ENCODE results near the gene OR52M1. TPM values are rescaled to one million over a fixed set of nuclear protein-coding genes. Genes with fewer than 3 reads are reported as not detected.

Gene OR52M1
- polyA plus RNA-seq, 4 donors, result not detected

GRCh38 chr11:4547416-4547815, 2.4 kb downstream of the OR52M1 start:
- peak overlapping the region in 1 of 3 donors; percentile 49 for H3K27ac ChIP-seq (ENCODE audit: low read depth in 1 of 3, low read length in 2 of 3)
- peaks cover 0 to 5% (median 0%) of the 10 kb centered on the region in 3 donors for H3K27me3 ChIP-seq (ENCODE audit: control insufficient read depth in 3 of 3, insufficient read depth in 3 of 3, low read length in 3 of 3)
- DNase-seq (no peak), FAIRE-seq (no peak)
- H3K4me3 ChIP-seq (ENCODE audit: low read depth in 1 of 3, low read length in 3 of 3), result no peak overlapping the region
- H3K9me3 ChIP-seq (ENCODE audit: control insufficient read depth in 2 of 2, insufficient read depth in 1 of 2, low read depth in 1 of 2, low read length in 1 of 2), result peaks cover 0 to 17% of the 10 kb centered on the region in 2 donors
- no peaks in the 10 kb centered on the region for H3K36me3 ChIP-seq (ENCODE audit: control insufficient read depth in 3 of 3, insufficient read depth in 2 of 3, low read depth in 1 of 3, low read length in 3 of 3)
- WGBS, 3 donors, result 75 to 78% (median 78%) methylated on average over 4 of the region's 4 CpGs
- peaks cover 0 to 7% (median 0%) of the 10 kb centered on the region in 3 donors for H3K4me1 ChIP-seq (ENCODE audit: control insufficient read depth in 3 of 3, insufficient read depth in 2 of 3, low read depth in 1 of 3, low read length in 2 of 3)

- Histone ChIP-seq H3K27ac (ENCODE audit: low read depth in 1 of 3, low read length in 2 of 3) (no peak overlapping the region), H3K9me3 (ENCODE audit: control insufficient read depth in 2 of 2, insufficient read depth in 1 of 2, low read depth in 1 of 2, low read length in 1 of 2) (peaks cover 0 to 29% of the 10 kb centered on the region in 2 donors), H3K36me3 (ENCODE audit: control insufficient read depth in 3 of 3, insufficient read depth in 2 of 3, low read depth in 1 of 3, low read length in 3 of 3) (no peaks in the 10 kb centered on the region), H3K4me1 (ENCODE audit: control insufficient read depth in 3 of 3, insufficient read depth in 2 of 3, low read depth in 1 of 3, low read length in 2 of 3) (peaks cover 0 to 7% (median 0%) of the 10 kb centered on the region in 3 donors), H3K4me3 (ENCODE audit: low read depth in 1 of 3, low read length in 3 of 3) (no peak overlapping the region), H3K27me3 (ENCODE audit: control insufficient read depth in 3 of 3, insufficient read depth in 3 of 3, low read length in 3 of 3) (peaks cover 0 to 5% (median 0%) of the 10 kb centered on the region in 3 donors)
- no peak for FAIRE-seq
- WGBS, 3 donors, result 81 to 82% (median 82%) methylated on average over 8 of the region's 8 CpGs
- DNase-seq, result peak; percentile 19 to 29
These were observed 6.5 kb downstream of the OR52M1 start for GRCh38 chr11:4551346-4551979.

GRCh38 chr11:4559527-4560440, 14.8 kb downstream of the OR52M1 start:
- Histone ChIP-seq H3K36me3 (ENCODE audit: control insufficient read depth in 3 of 3, insufficient read depth in 2 of 3, low read depth in 1 of 3, low read length in 3 of 3) (no peaks in the 10 kb centered on the region), H3K4me3 (ENCODE audit: low read depth in 1 of 3, low read length in 3 of 3) (no peak overlapping the region), H3K27me3 (ENCODE audit: control insufficient read depth in 3 of 3, insufficient read depth in 3 of 3, low read length in 3 of 3) (no peaks in the 10 kb centered on the region), H3K27ac (ENCODE audit: low read depth in 1 of 3, low read length in 2 of 3) (no peak overlapping the region), H3K9me3 (ENCODE audit: control insufficient read depth in 2 of 2, insufficient read depth in 1 of 2, low read depth in 1 of 2, low read length in 1 of 2) (no peaks in the 10 kb centered on the region), H3K4me1 (ENCODE audit: control insufficient read depth in 3 of 3, insufficient read depth in 2 of 3, low read depth in 1 of 3, low read length in 2 of 3) (peaks cover 0 to 13% (median 0%) of the 10 kb centered on the region in 3 donors)
- 45 to 61% (median 59%) methylated on average over 8 of the region's 8 CpGs for WGBS, 3 donors
- no peak for DNase-seq
- FAIRE-seq, result no peak

- Histone ChIP-seq H3K4me1 (ENCODE audit: control insufficient read depth in 3 of 3, insufficient read depth in 2 of 3, low read depth in 1 of 3, low read length in 2 of 3) (peaks cover 0 to 13% (median 0%) of the 10 kb centered on the region in 3 donors), H3K27me3 (ENCODE audit: control insufficient read depth in 3 of 3, insufficient read depth in 3 of 3, low read length in 3 of 3) (no peaks in the 10 kb centered on the region), H3K9me3 (ENCODE audit: control insufficient read depth in 2 of 2, insufficient read depth in 1 of 2, low read depth in 1 of 2, low read length in 1 of 2) (no peaks in the 10 kb centered on the region), H3K27ac (ENCODE audit: low read depth in 1 of 3, low read length in 2 of 3) (no peak overlapping the region), H3K36me3 (ENCODE audit: control insufficient read depth in 3 of 3, insufficient read depth in 2 of 3, low read depth in 1 of 3, low read length in 3 of 3) (no peaks in the 10 kb centered on the region), H3K4me3 (ENCODE audit: low read depth in 1 of 3, low read length in 3 of 3) (no peak overlapping the region)
- FAIRE-seq, result no peak
- WGBS, 3 donors, result 21 to 77% (median 44%) methylated on average over 1 of the region's 1 CpG
- peak; percentile 24 to 79 for DNase-seq
These were observed 15.5 kb downstream of the OR52M1 start for GRCh38 chr11:4560467-4560866.

GRCh38 chr11:4565371-4565770, 20.4 kb downstream of the OR52M1 start:
- FAIRE-seq (no peak), DNase-seq (peak in 1 of 2 donors; percentile 27)
- Histone ChIP-seq H3K9me3 (ENCODE audit: control insufficient read depth in 2 of 2, insufficient read depth in 1 of 2, low read depth in 1 of 2, low read length in 1 of 2) (no peaks in the 10 kb centered on the region), H3K27ac (ENCODE audit: low read depth in 1 of 3, low read length in 2 of 3) (no peak overlapping the region), H3K4me1 (ENCODE audit: control insufficient read depth in 3 of 3, insufficient read depth in 2 of 3, low read depth in 1 of 3, low read length in 2 of 3) (peaks cover 0 to under 1% (median 0%) of the 10 kb centered on the region in 3 donors), H3K36me3 (ENCODE audit: control insufficient read depth in 3 of 3, insufficient read depth in 2 of 3, low read depth in 1 of 3, low read length in 3 of 3) (no peaks in the 10 kb centered on the region), H3K4me3 (ENCODE audit: low read depth in 1 of 3, low read length in 3 of 3) (no peak overlapping the region), H3K27me3 (ENCODE audit: control insufficient read depth in 3 of 3, insufficient read depth in 3 of 3, low read length in 3 of 3) (no peaks in the 10 kb centered on the region)
- 62 to 80% (median 74%) methylated on average over 3 of the region's 3 CpGs for WGBS, 3 donors

- Histone ChIP-seq H3K36me3 (ENCODE audit: control insufficient read depth in 3 of 3, insufficient read depth in 2 of 3, low read depth in 1 of 3, low read length in 3 of 3) (no peaks in the 10 kb centered on the region), H3K4me3 (ENCODE audit: low read depth in 1 of 3, low read length in 3 of 3) (no peak overlapping the region), H3K9me3 (ENCODE audit: control insufficient read depth in 2 of 2, insufficient read depth in 1 of 2, low read depth in 1 of 2, low read length in 1 of 2) (no peaks in the 10 kb centered on the region), H3K27ac (ENCODE audit: low read depth in 1 of 3, low read length in 2 of 3) (no peak overlapping the region), H3K27me3 (ENCODE audit: control insufficient read depth in 3 of 3, insufficient read depth in 3 of 3, low read length in 3 of 3) (peaks cover 0 to 2% (median 0%) of the 10 kb centered on the region in 3 donors), H3K4me1 (ENCODE audit: control insufficient read depth in 3 of 3, insufficient read depth in 2 of 3, low read depth in 1 of 3, low read length in 2 of 3) (no peaks in the 10 kb centered on the region)
- 91 to 93% (median 93%) methylated on average over 18 of the region's 18 CpGs for WGBS, 3 donors
- FAIRE-seq (no peak), DNase-seq (no peak)
These were observed 24.1 kb downstream of the OR52M1 start for GRCh38 chr11:4569075-4569474.

GRCh38 chr11:4576880-4577279, 31.9 kb downstream of the OR52M1 start:
- Histone ChIP-seq H3K4me3 (ENCODE audit: low read depth in 1 of 3, low read length in 3 of 3) (no peak overlapping the region), H3K27ac (ENCODE audit: low read depth in 1 of 3, low read length in 2 of 3) (no peak overlapping the region), H3K36me3 (ENCODE audit: control insufficient read depth in 3 of 3, insufficient read depth in 2 of 3, low read depth in 1 of 3, low read length in 3 of 3) (no peaks in the 10 kb centered on the region), H3K27me3 (ENCODE audit: control insufficient read depth in 3 of 3, insufficient read depth in 3 of 3, low read length in 3 of 3) (no peaks in the 10 kb centered on the region), H3K9me3 (ENCODE audit: control insufficient read depth in 2 of 2, insufficient read depth in 1 of 2, low read depth in 1 of 2, low read length in 1 of 2) (no peaks in the 10 kb centered on the region), H3K4me1 (ENCODE audit: control insufficient read depth in 3 of 3, insufficient read depth in 2 of 3, low read depth in 1 of 3, low read length in 2 of 3) (no peaks in the 10 kb centered on the region)
- DNase-seq, result no peak
- no peak for FAIRE-seq
- 49 to 61% (median 52%) methylated on average over 3 of the region's 3 CpGs for WGBS, 3 donors

- WGBS, 3 donors, result 55 to 60% (median 60%) methylated on average over 2 of the region's 2 CpGs
- Histone ChIP-seq H3K9me3 (ENCODE audit: control insufficient read depth in 2 of 2, insufficient read depth in 1 of 2, low read depth in 1 of 2, low read length in 1 of 2) (no peaks in the 10 kb centered on the region), H3K36me3 (ENCODE audit: control insufficient read depth in 3 of 3, insufficient read depth in 2 of 3, low read depth in 1 of 3, low read length in 3 of 3) (no peaks in the 10 kb centered on the region), H3K4me1 (ENCODE audit: control insufficient read depth in 3 of 3, insufficient read depth in 2 of 3, low read depth in 1 of 3, low read length in 2 of 3) (no peaks in the 10 kb centered on the region), H3K4me3 (ENCODE audit: low read depth in 1 of 3, low read length in 3 of 3) (no peak overlapping the region), H3K27me3 (ENCODE audit: control insufficient read depth in 3 of 3, insufficient read depth in 3 of 3, low read length in 3 of 3) (no peaks in the 10 kb centered on the region), H3K27ac (ENCODE audit: low read depth in 1 of 3, low read length in 2 of 3) (no peak overlapping the region)
- peak in 1 of 2 donors; percentile 8 for DNase-seq
- FAIRE-seq, result no peak
These were observed 32.8 kb downstream of the OR52M1 start for GRCh38 chr11:4577761-4578160.

All from small intestine (tissue), 7 donors.